Gastroesophageal sphincter (tissue), 4 donors: ENCODE measurements around the gene TCIRG1. TPM values are rescaled to one million over a fixed set of nuclear protein-coding genes. Genes with fewer than 3 reads are reported as not detected.
"Not testable (repeated sequence)": the region's sequence is repeated elsewhere in the genome, so short reads cannot be mapped to it uniquely, and the experiment has no call there.

Experiments used
- ATAC-seq: fragments of 150-250 bp; one replicate; pipeline ENCODE4 v1.9.1; 2016; ENCODE audit warnings: mild to moderate bottlenecking, moderate library complexity
- H3K27ac ChIP-seq, 4 donors: fragments of 200-600 bp; sonication (generic) in 3 of 4; 1 replicate in 3 of 4; 2 replicates in 1 of 4; pipeline ENCODE4 v1.5.1; 2016 to 2019
- H3K27me3 ChIP-seq: fragments of 200-600 bp; sonication (generic); one replicate; pipeline ENCODE4 v1.5.1; 2019
- H3K36me3 ChIP-seq, 2 donors: fragments of 200-600 bp; sonication (generic); one replicate each; pipeline ENCODE4 v1.5.1; 2019; ENCODE audit warnings: control low read depth in 1 of 2
- H3K4me1 ChIP-seq, 3 donors: fragments of 200-600 bp; sonication (generic); 1 replicate in 2 of 3; 2 replicates in 1 of 3; pipeline ENCODE4 v1.5.1; 2016 to 2019; ENCODE audit warnings: control low read depth in 2 of 3
- H3K4me3 ChIP-seq, 2 donors: fragments of 200-600 bp; sonication (generic); one replicate each; pipeline ENCODE4 v1.5.1; 2019; ENCODE audit warnings: mild to moderate bottlenecking in 1 of 2, moderate library complexity in 1 of 2
- H3K9me3 ChIP-seq, 3 donors: fragments of 200-600 bp; sonication (generic); one replicate each; pipeline ENCODE4 v1.5.1; 2017 to 2019; ENCODE audit warnings: control low read depth in 2 of 3
- EP300 ChIP-seq: sonication (generic); formaldehyde crosslinking; IDR thresholded peaks from one replicate; pipeline ENCODE4 v1.6.1; 2017; ENCODE audit warnings: antibody characterized with exemption, mild to moderate bottlenecking
- POLR2A ChIP-seq, 2 donors: fragments of 450-650 bp; IDR thresholded peaks; one replicate each; pipeline ENCODE4 v1.6.1; 2017; ENCODE audit warnings: antibody characterized with exemption in 2 of 2, mild to moderate bottlenecking in 2 of 2, moderate library complexity in 1 of 2
- POLR2AphosphoS5 ChIP-seq: sonication (generic); formaldehyde crosslinking; IDR thresholded peaks from one replicate; pipeline ENCODE4 v1.6.1; 2017; ENCODE audit warnings: antibody characterized with exemption
- WGBS, 2 donors: methylation state at CpG; one replicate each; pipeline ENCODE4 v1.1.5; 2018; ENCODE audit warnings: low coverage in 1 of 2; 5-methylcytosine and 5-hydroxymethylcytosine counted together
- total RNA-seq, 4 donors: library from RNA; depleted of rRNA; stranded (reverse); fragments of >200 nt; gene quantifications; one replicate each; pipeline ENCODE4 v1.1.0, GENCODE V29; 2016
- TF ChIP-seq, protein P1 (sequence below), 4 experiments: fragments of 200-600 bp in 2 of 4; fragments of 450-650 bp in 2 of 4; sonication (generic) in 1 of 4; IDR thresholded peaks; one replicate each; pipeline ENCODE4 v1.5.1; 2017 to 2019; ENCODE audit warnings: antibody characterized with exemption in 4 of 4, mild to moderate bottlenecking in 2 of 4, moderate library complexity in 2 of 4

TCIRG1 gene, protein sequence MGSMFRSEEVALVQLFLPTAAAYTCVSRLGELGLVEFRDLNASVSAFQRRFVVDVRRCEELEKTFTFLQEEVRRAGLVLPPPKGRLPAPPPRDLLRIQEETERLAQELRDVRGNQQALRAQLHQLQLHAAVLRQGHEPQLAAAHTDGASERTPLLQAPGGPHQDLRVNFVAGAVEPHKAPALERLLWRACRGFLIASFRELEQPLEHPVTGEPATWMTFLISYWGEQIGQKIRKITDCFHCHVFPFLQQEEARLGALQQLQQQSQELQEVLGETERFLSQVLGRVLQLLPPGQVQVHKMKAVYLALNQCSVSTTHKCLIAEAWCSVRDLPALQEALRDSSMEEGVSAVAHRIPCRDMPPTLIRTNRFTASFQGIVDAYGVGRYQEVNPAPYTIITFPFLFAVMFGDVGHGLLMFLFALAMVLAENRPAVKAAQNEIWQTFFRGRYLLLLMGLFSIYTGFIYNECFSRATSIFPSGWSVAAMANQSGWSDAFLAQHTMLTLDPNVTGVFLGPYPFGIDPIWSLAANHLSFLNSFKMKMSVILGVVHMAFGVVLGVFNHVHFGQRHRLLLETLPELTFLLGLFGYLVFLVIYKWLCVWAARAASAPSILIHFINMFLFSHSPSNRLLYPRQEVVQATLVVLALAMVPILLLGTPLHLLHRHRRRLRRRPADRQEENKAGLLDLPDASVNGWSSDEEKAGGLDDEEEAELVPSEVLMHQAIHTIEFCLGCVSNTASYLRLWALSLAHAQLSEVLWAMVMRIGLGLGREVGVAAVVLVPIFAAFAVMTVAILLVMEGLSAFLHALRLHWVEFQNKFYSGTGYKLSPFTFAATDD
- 100 to 1,000 TPM in 1 of 4 donors, 10 to 100 TPM in 3; 44.5 to 140 (median 81.2) TPM for total RNA-seq

DNA sequence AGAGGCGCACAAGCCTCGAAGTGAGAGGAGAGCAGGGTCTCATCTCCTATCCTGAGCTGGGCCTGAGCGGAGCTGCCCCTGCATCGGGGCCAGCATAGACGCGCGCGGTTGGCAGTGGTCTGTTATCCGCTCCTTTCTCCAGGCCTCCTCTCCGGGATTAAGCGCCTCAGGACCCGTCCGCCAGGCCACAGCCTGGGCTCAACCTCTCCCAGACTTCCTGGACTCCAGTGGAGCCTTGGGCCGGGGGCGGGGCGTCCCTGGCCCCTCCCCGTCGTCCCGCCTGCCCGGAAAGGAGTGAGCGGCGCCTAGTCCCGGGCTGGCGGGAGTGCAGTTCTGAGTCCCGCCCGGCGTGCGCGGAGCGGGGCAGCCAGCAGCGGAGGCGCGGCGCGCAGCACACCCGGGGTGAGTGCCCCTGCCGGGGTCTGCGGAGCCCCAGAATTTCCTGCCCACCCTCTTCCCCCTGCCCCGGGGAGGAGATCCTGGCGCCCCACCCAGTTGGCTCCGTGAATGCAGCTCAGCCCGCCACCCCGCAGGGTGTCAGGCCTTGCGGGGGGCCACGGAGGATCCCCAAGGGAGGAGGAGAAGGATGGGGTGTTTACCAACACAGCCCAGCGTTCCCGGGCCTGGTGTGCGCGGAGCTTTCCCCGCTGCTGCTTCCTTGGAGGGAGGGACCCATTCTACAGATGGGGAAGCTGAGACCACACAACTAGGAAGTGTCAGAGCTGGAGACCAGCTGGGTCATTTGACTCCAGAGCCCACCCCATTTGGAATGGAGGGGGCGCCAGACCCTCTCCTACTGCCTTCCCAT lies at the start of gene TCIRG1:
TCIRG1 (plus strand) TSS at position 308 of the 808 bp plus-strand sequence. CDS start 2,247 bp downstream, outside the sequence.
- Histone ChIP-seq H3K4me3 (peak within 1 kb of the TSS; percentile 60 to 70), H3K4me1 (peaks cover 4 to 80% (median 24%) of the 10 kb centered on the region in 3 donors), H3K9me3 (no peaks in the 10 kb centered on the region), H3K27ac (peak within 1 kb of the TSS; percentile 69 to 92 (median 86)), H3K27me3 (no peaks in the 10 kb centered on the region), H3K36me3 (peaks cover 0 to 58% of the 10 kb centered on the region in 2 donors)
- 1% methylated on average over 13 of the region's 51 CpGs; no CpG with 5 or more reads in 1 of the 2 donors for WGBS, 2 donors
- peak; percentile 85 for TF ChIP-seq POLR2AphosphoS5
- TF ChIP-seq, protein P1, sequence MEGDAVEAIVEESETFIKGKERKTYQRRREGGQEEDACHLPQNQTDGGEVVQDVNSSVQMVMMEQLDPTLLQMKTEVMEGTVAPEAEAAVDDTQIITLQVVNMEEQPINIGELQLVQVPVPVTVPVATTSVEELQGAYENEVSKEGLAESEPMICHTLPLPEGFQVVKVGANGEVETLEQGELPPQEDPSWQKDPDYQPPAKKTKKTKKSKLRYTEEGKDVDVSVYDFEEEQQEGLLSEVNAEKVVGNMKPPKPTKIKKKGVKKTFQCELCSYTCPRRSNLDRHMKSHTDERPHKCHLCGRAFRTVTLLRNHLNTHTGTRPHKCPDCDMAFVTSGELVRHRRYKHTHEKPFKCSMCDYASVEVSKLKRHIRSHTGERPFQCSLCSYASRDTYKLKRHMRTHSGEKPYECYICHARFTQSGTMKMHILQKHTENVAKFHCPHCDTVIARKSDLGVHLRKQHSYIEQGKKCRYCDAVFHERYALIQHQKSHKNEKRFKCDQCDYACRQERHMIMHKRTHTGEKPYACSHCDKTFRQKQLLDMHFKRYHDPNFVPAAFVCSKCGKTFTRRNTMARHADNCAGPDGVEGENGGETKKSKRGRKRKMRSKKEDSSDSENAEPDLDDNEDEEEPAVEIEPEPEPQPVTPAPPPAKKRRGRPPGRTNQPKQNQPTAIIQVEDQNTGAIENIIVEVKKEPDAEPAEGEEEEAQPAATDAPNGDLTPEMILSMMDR (IDR thresholded peaks at IDR 0.05), result peak in 2 of 4 experiments; percentile 41 to 56
- no peak for TF ChIP-seq EP300
- peak; percentile 92 to 96 for TF ChIP-seq POLR2A (IDR thresholded peaks at IDR 0.05)
- peak; percentile 91 for ATAC-seq

GRCh38 chr11:67990546-67991346 lies 48.1 kb upstream of the TCIRG1 start:
- peaks cover 0 to 13% (median 8%) of the 10 kb centered on the region in 3 donors for H3K4me1 ChIP-seq
- H3K4me3 ChIP-seq, result peak overlapping the region in 1 of 2 donors; percentile 33
- H3K36me3 ChIP-seq, H3K9me3 ChIP-seq, ATAC-seq, H3K27ac ChIP-seq: not testable (repeated sequence)
- H3K27me3 ChIP-seq, result peaks cover 14% of the 10 kb centered on the region
- WGBS, 2 donors, result no CpG with 5 or more reads among the region's 58 CpGs

GRCh38 chr11:67991347-67992121 lies 47.3 kb upstream of the TCIRG1 start:
- peak overlapping the region in 1 of 2 donors; percentile 33 for H3K4me3 ChIP-seq
- H3K4me1 ChIP-seq, result peaks cover 0 to 13% (median 8%) of the 10 kb centered on the region in 3 donors
- peaks cover 14% of the 10 kb centered on the region for H3K27me3 ChIP-seq
- peak overlapping the region in 1 of 4 donors; percentile 32 for H3K27ac ChIP-seq
- 20% methylated on average over 2 of the region's 70 CpGs for WGBS, 2 donors
- H3K36me3 ChIP-seq, result peaks cover 0 to 16% of the 10 kb centered on the region in 2 donors
- H3K9me3 ChIP-seq, ATAC-seq: not testable (repeated sequence)

DNA sequence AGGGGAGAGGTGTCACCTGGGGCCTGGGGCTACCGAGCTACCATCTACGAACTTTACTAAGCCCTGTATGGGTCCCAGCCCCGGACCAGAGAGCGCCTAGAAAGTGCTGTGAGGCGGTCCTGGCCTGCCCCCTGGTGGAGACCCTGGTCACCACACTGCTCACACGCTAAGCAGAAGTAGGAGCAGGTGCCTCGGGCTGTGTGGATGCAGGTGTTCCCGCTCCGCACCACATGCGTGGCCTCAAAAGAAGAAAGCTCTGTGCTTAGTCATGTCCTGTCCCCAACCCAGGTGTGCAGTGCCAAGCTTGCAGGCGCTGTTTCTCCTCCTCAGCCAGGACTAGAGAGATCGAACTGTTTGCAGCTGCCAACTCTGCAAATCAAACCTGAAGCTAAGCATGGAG lies 45.0 kb upstream of the TCIRG1 start:
- Histone ChIP-seq H3K4me1 (peaks cover 0 to 13% (median 8%) of the 10 kb centered on the region in 3 donors), H3K36me3 (peaks cover 0 to 16% of the 10 kb centered on the region in 2 donors), H3K27me3 (peaks cover 14% of the 10 kb centered on the region)
- H3K27ac ChIP-seq, H3K9me3 ChIP-seq, ATAC-seq, H3K4me3 ChIP-seq: not testable (repeated sequence)
- TF ChIP-seq, protein P1 (IDR thresholded peaks at IDR 0.05), result peak in 3 of 4 experiments; percentile 51 to 58 (median 58)
- WGBS, 2 donors, result no CpG with 5 or more reads among the region's 12 CpGs

- ATAC-seq, H3K4me3 ChIP-seq, H3K27ac ChIP-seq, H3K9me3 ChIP-seq: not testable (repeated sequence)
- Histone ChIP-seq H3K27me3 (peaks cover 14% of the 10 kb centered on the region), H3K4me1 (peaks cover 0 to 13% (median 8%) of the 10 kb centered on the region in 3 donors), H3K36me3 (peaks cover 0 to 16% of the 10 kb centered on the region in 2 donors)
- WGBS, 2 donors, result no CpG with 5 or more reads among the region's 5 CpGs
These were observed 44.4 kb upstream of the TCIRG1 start for GRCh38 chr11:67994387-67994786.

DNA sequence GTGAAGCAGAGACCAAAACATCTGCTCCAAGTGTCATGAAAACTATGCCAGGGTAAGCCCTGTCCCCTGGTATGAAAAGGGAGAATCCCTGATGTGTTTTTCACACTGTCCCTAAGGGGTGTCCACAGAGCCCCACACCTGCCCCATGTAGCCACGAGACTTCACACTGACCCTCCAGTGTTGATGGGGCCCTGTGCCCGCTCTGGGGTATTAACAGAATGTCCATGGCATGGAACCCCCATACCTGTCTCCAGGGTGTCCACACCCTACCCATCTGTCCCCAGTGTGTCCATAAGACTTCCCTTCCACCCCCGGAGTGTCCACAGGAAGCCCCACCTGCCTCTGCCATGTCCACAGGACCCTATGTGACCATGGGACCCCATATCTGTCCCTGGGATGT lies 43.7 kb upstream of the TCIRG1 start:
- H3K4me3 ChIP-seq, H3K27ac ChIP-seq, H3K9me3 ChIP-seq, ATAC-seq: not testable (repeated sequence)
- Histone ChIP-seq H3K36me3 (peaks cover 0 to 16% of the 10 kb centered on the region in 2 donors), H3K4me1 (peaks cover 0 to 13% (median 8%) of the 10 kb centered on the region in 3 donors), H3K27me3 (peaks cover 14% of the 10 kb centered on the region)
- WGBS, 2 donors, result no CpG with 5 or more reads among the region's 3 CpGs

DNA sequence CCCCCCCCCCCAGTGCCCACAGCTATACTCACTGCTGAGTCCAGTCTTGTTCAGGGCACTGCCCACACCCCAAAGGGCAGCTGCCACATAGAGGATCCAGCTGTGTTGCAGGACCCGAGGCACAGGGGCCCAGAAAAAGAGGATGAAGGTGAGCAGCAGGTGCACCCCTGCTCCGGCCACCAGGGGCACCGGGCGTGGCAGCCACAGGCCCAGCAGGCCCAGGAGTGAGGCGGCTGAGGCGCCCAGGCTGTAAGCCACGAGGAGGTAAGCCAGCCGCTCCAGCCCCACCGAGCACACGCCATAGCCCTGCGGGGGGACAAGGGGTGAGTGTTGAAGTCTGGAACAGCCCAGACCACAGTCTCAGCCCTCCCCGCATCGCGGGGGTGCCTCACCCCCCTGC lies 43.2 kb upstream of the TCIRG1 start:
- not testable (repeated sequence) for H3K4me3 ChIP-seq, H3K9me3 ChIP-seq, ATAC-seq, H3K27ac ChIP-seq
- H3K4me1 ChIP-seq, result peaks cover 0 to 13% (median 8%) of the 10 kb centered on the region in 3 donors
- H3K27me3 ChIP-seq, result peaks cover 14% of the 10 kb centered on the region
- no CpG with 5 or more reads among the region's 14 CpGs for WGBS, 2 donors
- peaks cover 0 to 16% of the 10 kb centered on the region in 2 donors for H3K36me3 ChIP-seq
